ENCODE data around the gene CD8B. TPM values are rescaled to one million over a fixed set of nuclear protein-coding genes. Genes with fewer than 3 reads are reported as not detected.
A peak's percentile ranks its signal among the peaks of the same experiment; 100 is the strongest.

CD8B gene
- total RNA-seq, 4 donors from 2014 or later = 0.97 to 5.5 (median 3.9) TPM; not detected in 1

- Histone ChIP-seq H3K27ac (no peak overlapping the region), H3K27me3 (peaks cover 12 to 52% (median 19%) of the 10 kb centered on the region in 4 donors), H3K4me1 (peaks cover 2 to 19% (median 12%) of the 10 kb centered on the region in 3 donors), H3K36me3 (no peaks in the 10 kb centered on the region), H3K4me3 (no peak overlapping the region), H3K9me3 (peaks cover 0 to 14% (median 9%) of the 10 kb centered on the region in 3 donors)
- no peak for DNase-seq
- TF ChIP-seq POLR2A (IDR thresholded peaks at IDR 0.05) = no peak
- TF ChIP-seq CTCF (IDR thresholded peaks at IDR 0.05) = no peak
- intact Hi-C loops (cut with DNase I) = no loop called here
- WGBS, 2 donors = 68 to 74% methylated on average over 2 of the region's 2 CpGs
Observed at GRCh38 chr2:86794861-86795260, 66.8 kb downstream of the CD8B start.

- peaks cover 18 to 63% (median 26%) of the 10 kb centered on the region in 4 donors for H3K27me3 ChIP-seq
- H3K9me3 ChIP-seq = peaks cover 0 to 14% (median 9%) of the 10 kb centered on the region in 3 donors
- H3K4me3 ChIP-seq = no peak overlapping the region
- no peak overlapping the region for H3K27ac ChIP-seq
- peaks cover 13 to 30% (median 22%) of the 10 kb centered on the region in 3 donors for H3K4me1 ChIP-seq
- TF ChIP-seq POLR2A (IDR thresholded peaks at IDR 0.05) (no peak), CTCF (IDR thresholded peaks at IDR 0.05) (no peak)
- no peaks in the 10 kb centered on the region for H3K36me3 ChIP-seq
- DNase-seq = no peak
- 70 to 80% methylated on average over 4 of the region's 4 CpGs for WGBS, 2 donors
- intact Hi-C loops (cut with DNase I) = no loop called here
Observed at GRCh38 chr2:86793752-86794151, 67.9 kb downstream of the CD8B start.

- H3K27ac ChIP-seq = peak overlapping the region in 2 of 4 donors; percentile 0 to 59
- no peak for TF ChIP-seq CTCF (IDR thresholded peaks at IDR 0.05)
- TF ChIP-seq POLR2A (IDR thresholded peaks at IDR 0.05) = no peak
- H3K4me3 ChIP-seq = peak overlapping the region in 2 of 4 donors; percentile 34 to 49
- H3K4me1 ChIP-seq = peaks cover 13 to 37% (median 24%) of the 10 kb centered on the region in 3 donors
- DNase-seq = no peak
- H3K36me3 ChIP-seq = no peaks in the 10 kb centered on the region
- peaks cover 18 to 82% (median 27%) of the 10 kb centered on the region in 4 donors for H3K27me3 ChIP-seq
- intact Hi-C loops (cut with DNase I) = no loop called here
- WGBS, 2 donors = 42 to 52% methylated on average over 4 to 7 of the region's 7 CpGs
- H3K9me3 ChIP-seq = peaks cover 0 to 4% (median 3%) of the 10 kb centered on the region in 3 donors
Observed at GRCh38 chr2:86791573-86791972, 70.1 kb downstream of the CD8B start.

GRCh38 chr2:86790676-86791572, 70.8 kb downstream of the CD8B start, which contains the start of gene CD8A:
Gene CD8A (minus strand): TSS chr2:86790913. CDS start chr2:86790825, 88 bp downstream.
- Histone ChIP-seq H3K4me1 (peaks cover 13 to 37% (median 24%) of the 10 kb centered on the region in 3 donors), H3K9me3 (no peaks in the 10 kb centered on the region), H3K27ac (peak within 1 kb of the TSS in 2 of 4 donors; percentile 0 to 59), H3K36me3 (no peaks in the 10 kb centered on the region), H3K4me3 (peak within 1 kb of the TSS; percentile 1 to 49 (median 20)), H3K27me3 (peaks cover 18 to 88% (median 27%) of the 10 kb centered on the region in 4 donors)
- no peak for DNase-seq
- WGBS, 2 donors = 3 to 20% methylated on average over 13 to 20 of the region's 57 CpGs
- no peak for TF ChIP-seq CTCF (IDR thresholded peaks at IDR 0.05)
- TF ChIP-seq POLR2A (IDR thresholded peaks at IDR 0.05) = no peak
- intact Hi-C loops (cut with DNase I) = no loop called here

GRCh38 chr2:86790134-86790675, 71.5 kb downstream of the CD8B start:
- H3K36me3 ChIP-seq = no peaks in the 10 kb centered on the region
- no peaks in the 10 kb centered on the region for H3K9me3 ChIP-seq
- no peak for DNase-seq
- intact Hi-C loops (cut with DNase I) = no loop called here
- 17 to 24% methylated on average over 11 to 22 of the region's 40 CpGs for WGBS, 2 donors
- TF ChIP-seq CTCF (IDR thresholded peaks at IDR 0.05) (no peak), POLR2A (IDR thresholded peaks at IDR 0.05) (no peak)
- H3K4me1 ChIP-seq = peaks cover 13 to 37% (median 24%) of the 10 kb centered on the region in 3 donors
- H3K27ac ChIP-seq = peak overlapping the region in 1 of 4 donors; percentile 59
- peak overlapping the region; percentile 1 to 49 (median 20) for H3K4me3 ChIP-seq
- H3K27me3 ChIP-seq = peaks cover 18 to 95% (median 27%) of the 10 kb centered on the region in 4 donors

Measured in esophagus squamous epithelium (tissue), 5 donors.